NCI-H2196 treated with DMSO at 0.1 percent for 48 hours (cell line): Measurements from ENCODE around the gene GNAI3.
"Not testable (repeated sequence)": the region's sequence is repeated elsewhere in the genome, so short reads cannot be mapped to it uniquely, and the experiment has no call there.

Experiments used
- DNase-seq: peaks from one replicate; lab custom pipeline; 2025; ENCODE audit not compliant: unreplicated experiment; lab: John Stamatoyannopoulos, UW

The GNAI3 gene

DNA sequence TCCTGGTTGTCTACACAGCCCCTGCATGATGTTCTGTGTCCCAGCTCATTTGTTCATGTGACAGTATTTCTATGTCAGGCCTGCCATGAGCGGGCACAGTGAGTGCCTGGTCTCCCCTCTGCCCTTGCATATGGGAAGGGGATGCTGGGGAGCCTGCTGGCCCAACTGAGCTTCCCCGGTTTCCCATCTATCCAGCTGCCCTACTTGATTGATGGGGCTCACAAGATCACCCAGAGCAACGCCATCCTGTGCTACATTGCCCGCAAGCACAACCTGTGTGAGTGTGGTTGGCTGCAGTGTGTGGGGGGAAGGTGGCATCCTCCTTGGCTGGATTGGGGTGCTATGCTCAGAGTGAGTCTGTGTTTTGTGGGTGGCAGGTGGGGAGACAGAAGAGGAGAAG, 109.0 kb downstream of the GNAI3 start:
- no peak for DNase-seq

DNA sequence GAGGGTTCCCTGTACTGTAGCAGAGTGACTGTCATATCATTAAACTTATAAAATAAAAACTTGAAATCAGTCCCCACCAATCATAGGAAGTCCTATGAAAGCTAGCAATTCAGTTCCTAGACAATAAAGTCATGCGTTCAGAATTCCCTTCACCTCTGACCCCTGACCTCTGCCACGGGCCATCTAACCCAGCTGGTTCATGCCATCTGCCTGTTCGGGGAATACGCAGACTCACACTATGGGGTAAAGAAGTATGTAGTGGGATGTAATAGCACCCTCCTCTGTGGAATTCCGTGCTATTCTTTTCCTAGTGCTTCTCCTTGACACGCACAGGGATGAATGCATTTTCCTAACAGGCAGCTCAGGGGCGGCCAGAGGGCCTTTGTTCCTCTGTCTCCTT, 109.6 kb downstream of the GNAI3 start:
- no peak for DNase-seq

GRCh38 chr1:109658533-109659042, 110.2 kb downstream of the GNAI3 start:
- no peak for DNase-seq

DNA sequence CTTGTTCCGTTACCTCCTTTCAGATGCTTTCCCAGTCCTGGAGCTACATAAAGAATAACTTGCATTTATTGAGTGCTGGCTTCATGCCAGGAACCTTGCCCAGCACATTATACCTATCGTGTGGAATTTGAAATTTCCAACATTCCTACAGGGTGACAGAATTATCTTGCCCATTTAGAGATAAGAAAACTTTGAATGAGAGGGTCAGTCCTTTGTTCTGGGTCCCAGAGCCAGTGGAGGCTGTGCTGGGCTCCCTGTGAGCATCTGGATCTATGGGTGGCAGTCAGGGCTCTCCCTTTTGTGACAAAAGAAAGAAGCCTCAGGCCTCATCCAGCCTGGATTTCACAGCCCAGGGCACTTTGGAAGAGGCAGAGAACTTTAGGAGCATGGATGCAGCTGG, 110.7 kb downstream of the GNAI3 start:
- DNase-seq, result no peak

DNA sequence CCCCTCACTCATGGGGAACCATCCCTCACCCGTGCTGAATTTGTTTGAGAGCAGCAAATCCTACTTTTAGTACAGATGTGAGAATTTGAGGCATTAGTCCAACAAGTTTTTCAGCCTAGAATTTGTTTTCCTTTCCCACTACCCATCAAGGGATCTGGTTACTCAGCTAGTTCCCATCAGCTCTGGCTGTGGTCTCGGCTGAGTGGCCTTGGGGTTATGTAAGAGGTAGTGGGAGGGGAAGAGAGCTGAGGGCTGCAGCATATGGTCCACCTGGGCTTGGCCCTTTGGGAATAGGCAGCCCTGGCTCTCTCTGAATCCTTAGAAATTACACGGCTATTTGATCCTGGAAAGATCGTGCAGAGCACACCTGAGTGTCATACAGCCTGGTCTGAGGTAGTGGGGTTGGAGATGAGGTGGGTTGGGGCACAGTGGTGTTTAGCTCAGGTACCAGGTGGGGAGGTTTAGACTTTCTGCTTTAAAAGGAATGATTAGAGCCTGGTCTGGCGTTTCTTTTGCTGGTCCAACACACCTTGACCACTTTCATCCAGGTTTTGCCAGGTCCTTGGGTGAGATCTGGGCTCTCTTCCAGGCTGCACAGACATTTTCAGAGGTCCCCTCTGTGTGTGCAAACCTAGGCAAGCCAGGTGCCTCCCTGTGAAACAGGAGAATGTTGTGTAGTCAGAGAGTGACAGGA, 111.7 kb downstream of the GNAI3 start:
- no peak for DNase-seq

GRCh38 chr1:109660691-109661026, 112.2 kb downstream of the GNAI3 start:
- DNase-seq, result not testable (repeated sequence)

DNA sequence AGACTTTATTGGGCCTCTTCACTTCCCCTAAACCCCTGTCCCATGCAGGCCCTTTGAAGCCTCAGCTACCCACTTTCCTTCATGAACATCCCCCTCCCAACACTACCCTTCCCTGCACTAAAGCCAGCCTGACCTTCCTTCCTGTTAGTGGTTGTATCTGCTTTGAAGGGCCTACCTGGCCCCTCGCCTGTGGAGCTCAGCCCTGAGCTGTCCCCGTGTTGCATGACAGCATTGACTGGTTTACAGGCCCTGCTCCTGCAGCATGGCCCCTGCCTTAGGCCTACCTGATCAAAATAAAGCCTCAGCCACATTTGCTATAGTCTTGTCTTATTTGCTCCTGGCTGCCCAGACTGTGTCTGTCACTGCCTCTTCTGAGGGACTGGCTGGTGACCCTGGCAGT, 113.0 kb downstream of the GNAI3 start:
- no peak for DNase-seq

DNA sequence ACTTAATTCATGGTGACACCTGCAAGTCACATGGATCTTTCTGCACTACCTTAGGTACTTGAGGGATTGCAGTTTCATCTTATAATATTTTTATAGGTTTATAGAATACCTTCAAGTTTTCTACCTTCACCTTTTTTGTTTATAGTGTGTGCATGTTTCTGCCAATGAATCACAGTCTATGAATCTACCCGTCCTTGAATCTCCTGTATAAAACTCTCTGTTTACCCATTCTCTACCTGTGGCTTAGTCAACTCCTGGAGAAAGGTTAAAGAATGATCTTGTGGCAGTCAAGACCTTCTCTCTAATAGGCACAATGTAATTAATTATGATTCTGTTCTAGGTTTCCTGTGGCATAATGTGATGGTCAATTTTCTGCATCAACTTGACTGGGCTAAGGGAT, 116.3 kb downstream of the GNAI3 start:
- no peak for DNase-seq

- DNase-seq, result no peak
Measured at GRCh38 chr1:109667452-109668122, 119.2 kb downstream of the GNAI3 start, which contains the start of gene GSTM2. Gene GSTM2 (plus strand): TSS chr1:109668057. CDS start chr1:109668116, 59 bp downstream.
